GM18502 (cell line): ENCODE results near the gene AQP2.

Experiments used
- ATAC-seq: cut with Tn5 transposase; IDR thresholded peaks from one replicate; pipeline ENCODE4 v1.9.1; 2021; ENCODE audit warnings: mild to moderate bottlenecking; ENCODE audit not compliant: unreplicated experiment, poor library complexity

Gene AQP2

GRCh38 chr12:49917788-49918173 is 32.8 kb upstream of the AQP2 start:
- ATAC-seq: no peak

GRCh38 chr12:49920241-49920914 is 30.2 kb upstream of the AQP2 start:
- no peak for ATAC-seq

GRCh38 chr12:49920915-49921286 is 29.6 kb upstream of the AQP2 start:
- ATAC-seq: no peak

- ATAC-seq: no peak
Observed at GRCh38 chr12:49921299-49921698, 29.2 kb upstream of the AQP2 start.

GRCh38 chr12:49921936-49922335 is 28.6 kb upstream of the AQP2 start:
- no peak for ATAC-seq

- no peak for ATAC-seq
Observed at GRCh38 chr12:49922349-49923034, 28.0 kb upstream of the AQP2 start.

- ATAC-seq: no peak
Observed at GRCh38 chr12:49923035-49923644, 27.4 kb upstream of the AQP2 start.

GRCh38 chr12:49923880-49924556 is 26.5 kb upstream of the AQP2 start:
- no peak for ATAC-seq

- no peak for ATAC-seq
Observed at GRCh38 chr12:49924628-49925246, 25.8 kb upstream of the AQP2 start.

GRCh38 chr12:49925433-49926204 is 24.9 kb upstream of the AQP2 start:
- no peak for ATAC-seq

- ATAC-seq: no peak
Observed at GRCh38 chr12:49928471-49928870, 22.1 kb upstream of the AQP2 start.

- no peak for ATAC-seq
Observed at GRCh38 chr12:49929581-49929980, 21.0 kb upstream of the AQP2 start.

GRCh38 chr12:49930515-49931288 is 19.8 kb upstream of the AQP2 start:
- ATAC-seq: no peak

GRCh38 chr12:49932023-49932422 is 18.5 kb upstream of the AQP2 start:
- no peak for ATAC-seq

GRCh38 chr12:49932533-49933130 is 17.9 kb upstream of the AQP2 start:
- ATAC-seq: no peak

GRCh38 chr12:49933796-49934195 is 16.7 kb upstream of the AQP2 start:
- no peak for ATAC-seq

GRCh38 chr12:49934505-49934904 is 16.0 kb upstream of the AQP2 start:
- ATAC-seq: no peak

- no peak for ATAC-seq
Observed at GRCh38 chr12:49936925-49937324, 13.6 kb upstream of the AQP2 start.
